Fibroblast of lung (primary cell): Measurements from ENCODE around the gene HYCC1.

Source experiments
- EZH2 ChIP-seq: IDR thresholded peaks from 2 replicates; pipeline ENCODE4 v1.5.1; 2012; ENCODE audit warnings: low read length, control low read depth, mild to moderate bottlenecking; ENCODE audit errors: missing control alignments
- TF ChIP-seq, protein P1 (sequence below), 2 donors: IDR thresholded peaks in 1 of 2; conservative IDR thresholded peaks in 1 of 2; 1 replicate in 1 of 2; 2 replicates in 1 of 2; pipeline ENCODE4 v1.5.1; 2011 to 2012; ENCODE audit warnings: low read length in 2 of 2, control low read depth in 1 of 2, inconsistent platforms in 1 of 2, low read depth in 1 of 2, mild to moderate bottlenecking in 1 of 2

DNA sequence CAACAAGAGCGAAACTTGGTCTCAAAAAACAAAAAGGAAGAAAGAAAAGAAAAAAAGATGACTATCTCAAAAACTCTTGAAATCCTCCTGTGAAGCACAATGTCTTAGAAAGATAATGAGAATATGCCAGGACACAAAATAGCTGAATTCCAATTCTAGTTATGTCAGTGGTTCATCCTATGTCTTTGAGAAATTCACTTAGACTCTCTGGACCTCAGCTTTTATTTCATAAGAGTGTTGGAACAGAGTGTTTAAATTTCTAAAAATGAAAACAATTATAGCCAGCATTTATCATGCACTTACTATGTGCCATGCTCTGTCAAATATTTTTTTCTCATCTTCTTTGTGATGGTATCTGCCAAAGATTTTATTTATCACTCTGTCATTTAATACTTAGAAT, 13.3 kb upstream of the HYCC1 start:
- TF ChIP-seq EZH2: no peak
- TF ChIP-seq, protein P1, sequence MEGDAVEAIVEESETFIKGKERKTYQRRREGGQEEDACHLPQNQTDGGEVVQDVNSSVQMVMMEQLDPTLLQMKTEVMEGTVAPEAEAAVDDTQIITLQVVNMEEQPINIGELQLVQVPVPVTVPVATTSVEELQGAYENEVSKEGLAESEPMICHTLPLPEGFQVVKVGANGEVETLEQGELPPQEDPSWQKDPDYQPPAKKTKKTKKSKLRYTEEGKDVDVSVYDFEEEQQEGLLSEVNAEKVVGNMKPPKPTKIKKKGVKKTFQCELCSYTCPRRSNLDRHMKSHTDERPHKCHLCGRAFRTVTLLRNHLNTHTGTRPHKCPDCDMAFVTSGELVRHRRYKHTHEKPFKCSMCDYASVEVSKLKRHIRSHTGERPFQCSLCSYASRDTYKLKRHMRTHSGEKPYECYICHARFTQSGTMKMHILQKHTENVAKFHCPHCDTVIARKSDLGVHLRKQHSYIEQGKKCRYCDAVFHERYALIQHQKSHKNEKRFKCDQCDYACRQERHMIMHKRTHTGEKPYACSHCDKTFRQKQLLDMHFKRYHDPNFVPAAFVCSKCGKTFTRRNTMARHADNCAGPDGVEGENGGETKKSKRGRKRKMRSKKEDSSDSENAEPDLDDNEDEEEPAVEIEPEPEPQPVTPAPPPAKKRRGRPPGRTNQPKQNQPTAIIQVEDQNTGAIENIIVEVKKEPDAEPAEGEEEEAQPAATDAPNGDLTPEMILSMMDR (conservative IDR thresholded peaks at IDR 0.05 in 1 of 2, IDR thresholded peaks at IDR 0.05 in 1 of 2; ENCODE audit: low read depth in 1 of 2, low read length in 2 of 2): no peak
